ENCODE results near the gene HOXD11. TPM values are rescaled to one million over a fixed set of nuclear protein-coding genes. Genes with fewer than 3 reads are reported as not detected.

HOXD11 gene
- total and polyA plus RNA-seq, 2 experiments from 2014 or later, result not detected

DNA sequence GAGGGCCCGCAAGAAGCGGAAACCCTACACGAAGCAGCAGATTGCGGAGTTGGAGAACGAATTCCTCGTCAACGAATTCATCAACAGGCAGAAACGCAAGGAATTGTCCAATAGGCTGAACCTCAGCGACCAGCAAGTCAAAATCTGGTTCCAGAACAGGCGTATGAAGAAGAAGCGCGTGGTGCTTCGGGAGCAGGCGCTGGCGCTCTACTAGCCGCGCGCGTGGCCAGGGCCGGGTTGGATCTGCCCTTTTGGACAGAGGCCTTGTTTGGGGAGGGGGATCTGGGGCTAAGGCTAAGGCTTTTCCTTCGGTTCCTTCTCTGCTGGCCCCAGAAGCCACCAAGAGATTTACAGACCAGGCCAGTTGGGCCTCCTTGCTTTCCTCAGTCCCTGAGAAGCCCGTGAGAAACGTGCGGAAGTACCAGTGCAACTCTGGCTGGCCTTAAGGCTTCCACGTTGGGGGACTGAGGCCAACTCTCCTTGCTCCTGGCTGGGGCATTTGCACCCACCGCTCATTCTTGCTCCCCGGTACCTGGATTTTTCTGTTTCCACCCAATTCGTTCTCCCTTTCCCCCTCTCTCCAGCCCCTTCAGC lies 6.4 kb upstream of the HOXD11 start:
- no peaks in the 10 kb centered on the region for H3K36me3 ChIP-seq
- peaks cover 3% of the 10 kb centered on the region for H3K4me1 ChIP-seq (ENCODE audit: low read depth)
- H3K9me3 ChIP-seq (ENCODE audit: low read depth), result no peaks in the 10 kb centered on the region
- DNase-seq (ENCODE audit: low read depth in 1 of 2, low spot score in 1 of 2), result no peak
- TF ChIP-seq, protein P1, sequence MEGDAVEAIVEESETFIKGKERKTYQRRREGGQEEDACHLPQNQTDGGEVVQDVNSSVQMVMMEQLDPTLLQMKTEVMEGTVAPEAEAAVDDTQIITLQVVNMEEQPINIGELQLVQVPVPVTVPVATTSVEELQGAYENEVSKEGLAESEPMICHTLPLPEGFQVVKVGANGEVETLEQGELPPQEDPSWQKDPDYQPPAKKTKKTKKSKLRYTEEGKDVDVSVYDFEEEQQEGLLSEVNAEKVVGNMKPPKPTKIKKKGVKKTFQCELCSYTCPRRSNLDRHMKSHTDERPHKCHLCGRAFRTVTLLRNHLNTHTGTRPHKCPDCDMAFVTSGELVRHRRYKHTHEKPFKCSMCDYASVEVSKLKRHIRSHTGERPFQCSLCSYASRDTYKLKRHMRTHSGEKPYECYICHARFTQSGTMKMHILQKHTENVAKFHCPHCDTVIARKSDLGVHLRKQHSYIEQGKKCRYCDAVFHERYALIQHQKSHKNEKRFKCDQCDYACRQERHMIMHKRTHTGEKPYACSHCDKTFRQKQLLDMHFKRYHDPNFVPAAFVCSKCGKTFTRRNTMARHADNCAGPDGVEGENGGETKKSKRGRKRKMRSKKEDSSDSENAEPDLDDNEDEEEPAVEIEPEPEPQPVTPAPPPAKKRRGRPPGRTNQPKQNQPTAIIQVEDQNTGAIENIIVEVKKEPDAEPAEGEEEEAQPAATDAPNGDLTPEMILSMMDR (IDR thresholded peaks at IDR 0.05; ENCODE audit: low read depth, low read length), result no peak
- no peak overlapping the region for H3K27ac ChIP-seq
- H3K4me3 ChIP-seq, result no peak overlapping the region
- H3K27me3 ChIP-seq, result peaks cover 100% of the 10 kb centered on the region

DNA sequence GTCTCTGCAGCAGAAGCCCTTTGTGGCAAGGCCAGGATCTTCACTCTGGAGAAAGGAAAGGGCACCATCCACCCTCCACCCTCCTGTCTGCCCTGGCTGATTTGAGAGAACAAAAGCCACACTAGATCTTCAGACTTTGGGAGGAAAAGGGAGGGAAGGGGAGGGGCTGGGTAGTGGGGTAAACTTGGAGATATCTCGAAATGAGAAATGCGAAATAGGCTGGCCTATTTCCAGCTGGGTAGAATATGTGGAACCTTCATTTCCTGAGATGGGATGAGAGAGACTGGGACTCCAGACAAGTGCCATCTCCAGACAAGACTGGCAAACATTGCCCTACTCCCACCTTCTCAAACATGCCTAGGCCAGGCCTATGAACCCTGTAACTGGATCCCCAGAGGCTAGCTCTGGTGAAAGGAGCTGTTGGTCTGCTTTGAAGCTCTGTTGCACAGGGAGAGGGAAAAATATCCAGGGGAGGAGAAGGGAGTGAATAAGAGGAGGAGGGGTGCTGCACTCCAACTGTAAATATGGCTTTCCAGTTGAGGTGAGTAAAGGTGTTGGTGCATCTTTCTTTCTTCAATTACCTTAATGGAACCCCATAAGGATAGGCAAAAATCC lies 5.8 kb upstream of the HOXD11 start:
- Histone ChIP-seq H3K4me3 (no peak overlapping the region), H3K27me3 (peaks cover 100% of the 10 kb centered on the region), H3K27ac (no peak overlapping the region), H3K9me3 (ENCODE audit: low read depth) (no peaks in the 10 kb centered on the region), H3K4me1 (ENCODE audit: low read depth) (peaks cover 3% of the 10 kb centered on the region), H3K36me3 (no peaks in the 10 kb centered on the region)
- no peak for DNase-seq (ENCODE audit: low read depth in 1 of 2, low spot score in 1 of 2)
- TF ChIP-seq, protein P1 (IDR thresholded peaks at IDR 0.05; ENCODE audit: low read depth, low read length), result no peak

DNA sequence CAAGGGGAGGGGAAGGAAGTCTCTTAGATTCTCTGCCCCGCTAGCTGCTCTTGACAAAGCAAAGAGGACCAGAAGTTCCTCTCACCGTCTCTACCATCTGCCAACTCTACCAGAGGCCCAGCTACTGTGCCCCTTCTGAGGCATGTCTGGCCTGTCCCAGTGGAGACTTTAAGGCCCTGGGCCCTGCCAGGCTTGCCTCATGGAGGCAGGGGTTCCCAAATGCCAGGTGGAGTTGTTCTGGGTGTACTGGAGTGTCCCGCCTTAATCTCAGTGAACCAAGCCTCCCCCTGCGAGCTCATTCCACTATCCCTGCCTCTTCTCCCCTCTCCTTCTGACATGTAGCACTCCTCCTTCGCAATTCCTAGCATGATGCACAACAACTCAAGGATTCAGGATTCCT lies 5.2 kb upstream of the HOXD11 start:
- peaks cover 100% of the 10 kb centered on the region for H3K27me3 ChIP-seq
- DNase-seq (ENCODE audit: low read depth in 1 of 2, low spot score in 1 of 2), result no peak
- TF ChIP-seq, protein P1 (IDR thresholded peaks at IDR 0.05; ENCODE audit: low read depth, low read length), result no peak
- no peak overlapping the region for H3K4me3 ChIP-seq
- peaks cover 3% of the 10 kb centered on the region for H3K4me1 ChIP-seq (ENCODE audit: low read depth)
- H3K9me3 ChIP-seq (ENCODE audit: low read depth), result no peaks in the 10 kb centered on the region
- no peaks in the 10 kb centered on the region for H3K36me3 ChIP-seq
- H3K27ac ChIP-seq, result no peak overlapping the region

DNA sequence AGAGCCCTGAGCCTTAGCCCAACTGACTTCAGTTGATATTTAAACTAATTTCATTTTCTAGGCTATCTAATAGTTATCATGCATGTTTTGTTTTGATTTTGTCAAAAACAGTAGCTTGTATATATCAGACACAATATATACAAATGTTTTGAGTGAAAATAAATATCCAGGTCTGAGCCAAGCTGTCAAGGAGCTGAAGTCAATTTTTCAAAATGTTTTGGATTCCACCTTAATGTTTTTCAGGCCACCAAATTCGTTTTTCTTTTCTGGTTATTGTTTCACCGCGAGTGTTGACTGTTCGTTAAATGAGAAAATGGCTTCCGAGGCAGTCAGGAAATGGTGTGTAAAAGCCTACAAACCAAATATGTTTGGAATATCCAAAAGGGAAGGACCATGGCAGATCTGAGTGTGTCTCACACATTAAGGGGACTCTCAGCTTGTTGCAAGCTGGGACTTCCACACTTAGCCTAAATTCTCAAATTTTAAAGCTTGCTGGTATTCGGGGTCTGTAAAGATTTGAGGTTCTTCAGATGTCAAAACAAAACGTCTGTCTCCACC lies 4.7 kb upstream of the HOXD11 start:
- peaks cover 5% of the 10 kb centered on the region for H3K4me1 ChIP-seq (ENCODE audit: low read depth)
- H3K27ac ChIP-seq, result no peak overlapping the region
- no peak overlapping the region for H3K4me3 ChIP-seq
- H3K27me3 ChIP-seq, result peaks cover 100% of the 10 kb centered on the region
- TF ChIP-seq, protein P1 (IDR thresholded peaks at IDR 0.05; ENCODE audit: low read depth, low read length), result no peak
- DNase-seq (ENCODE audit: low read depth in 1 of 2, low spot score in 1 of 2), result no peak
- H3K36me3 ChIP-seq, result no peaks in the 10 kb centered on the region
- H3K9me3 ChIP-seq (ENCODE audit: low read depth), result no peaks in the 10 kb centered on the region

DNA sequence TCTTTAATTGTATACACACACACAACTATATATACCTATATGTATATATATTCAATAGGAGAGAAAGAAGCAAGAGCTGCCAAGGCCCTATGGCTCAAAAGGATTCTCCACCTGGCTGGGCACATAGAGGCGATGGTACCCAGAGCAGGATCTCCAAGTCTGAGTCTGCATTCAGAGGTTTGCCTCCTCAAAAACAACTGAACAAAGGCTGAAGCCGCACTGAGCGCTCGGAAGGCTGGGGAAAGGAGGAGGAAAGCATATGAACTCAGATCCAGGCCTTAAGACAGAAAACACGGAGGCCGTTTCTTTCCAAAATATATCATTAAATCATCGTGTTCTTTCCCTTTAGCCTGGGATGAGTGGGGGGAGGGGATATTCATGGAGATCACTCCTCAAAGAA lies 3.9 kb upstream of the HOXD11 start:
- no peak for DNase-seq (ENCODE audit: low read depth in 1 of 2, low spot score in 1 of 2)
- Histone ChIP-seq H3K27ac (no peak overlapping the region), H3K27me3 (peaks cover 99% of the 10 kb centered on the region), H3K36me3 (no peaks in the 10 kb centered on the region), H3K4me1 (ENCODE audit: low read depth) (peaks cover 5% of the 10 kb centered on the region), H3K9me3 (ENCODE audit: low read depth) (no peaks in the 10 kb centered on the region), H3K4me3 (no peak overlapping the region)
- TF ChIP-seq, protein P1 (IDR thresholded peaks at IDR 0.05; ENCODE audit: low read depth, low read length), result no peak

Measured in cardiac muscle cell (in vitro differentiated cells and primary cell).